Measurements from ENCODE around the gene LRRK1.
"Not testable (repeated sequence)": the region's sequence is repeated elsewhere in the genome, so short reads cannot be mapped to it uniquely, and the experiment has no call there.

The LRRK1 gene

DNA sequence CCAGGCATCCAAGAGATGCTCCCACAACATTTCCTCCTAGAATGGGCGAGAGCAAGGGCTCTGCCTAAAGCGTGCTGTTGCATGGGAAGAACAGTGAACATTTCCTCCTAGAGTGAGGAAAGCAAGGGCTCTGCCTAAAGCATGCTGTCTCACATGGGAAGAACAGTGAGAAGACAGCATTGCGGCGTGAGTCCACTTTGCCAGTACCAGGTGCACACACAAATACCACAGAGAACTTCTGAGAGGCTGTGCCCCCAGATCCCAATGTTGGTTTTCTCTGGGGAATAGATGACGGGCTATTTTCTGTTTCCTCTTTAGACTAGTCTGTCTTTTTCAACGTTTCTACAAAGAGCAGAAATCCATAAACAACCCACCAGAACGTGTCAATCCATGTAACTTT lies 142.9 kb downstream of the LRRK1 start:
- DNase-seq, result no peak

DNA sequence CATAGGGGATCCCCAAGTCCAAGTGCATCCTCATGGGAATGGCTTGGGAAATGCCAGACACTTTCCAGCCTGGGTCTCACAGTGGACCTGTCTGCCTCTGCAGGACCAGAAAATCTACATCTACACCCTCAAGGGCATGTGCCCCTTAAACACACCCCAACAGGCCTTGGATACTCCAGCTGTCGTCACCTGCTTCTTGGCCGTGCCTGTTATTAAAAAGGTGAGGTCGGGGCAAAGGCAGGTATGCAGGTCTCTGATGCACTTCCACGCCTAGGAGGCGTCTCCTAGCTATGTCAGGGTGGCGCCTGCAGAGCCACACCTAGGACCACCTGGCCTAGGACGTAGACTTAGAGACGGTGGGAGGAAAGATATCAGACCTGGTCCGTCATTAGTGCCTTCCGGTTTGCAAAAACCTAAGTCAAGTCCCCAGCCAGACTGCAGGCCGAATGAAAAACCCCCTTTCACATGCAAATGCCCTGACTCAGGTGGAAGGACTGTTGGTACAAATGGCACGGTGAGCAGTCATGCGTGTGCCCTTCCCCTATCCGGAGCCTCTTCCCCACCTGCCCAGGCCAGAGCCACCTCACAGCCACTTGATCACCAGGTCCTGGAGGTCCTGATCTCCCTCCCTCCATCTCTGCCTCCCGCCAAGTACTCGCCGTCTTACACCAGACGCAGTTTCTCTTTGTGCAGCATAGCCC lies 143.5 kb downstream of the LRRK1 start:
- DNase-seq, result no peak

DNA sequence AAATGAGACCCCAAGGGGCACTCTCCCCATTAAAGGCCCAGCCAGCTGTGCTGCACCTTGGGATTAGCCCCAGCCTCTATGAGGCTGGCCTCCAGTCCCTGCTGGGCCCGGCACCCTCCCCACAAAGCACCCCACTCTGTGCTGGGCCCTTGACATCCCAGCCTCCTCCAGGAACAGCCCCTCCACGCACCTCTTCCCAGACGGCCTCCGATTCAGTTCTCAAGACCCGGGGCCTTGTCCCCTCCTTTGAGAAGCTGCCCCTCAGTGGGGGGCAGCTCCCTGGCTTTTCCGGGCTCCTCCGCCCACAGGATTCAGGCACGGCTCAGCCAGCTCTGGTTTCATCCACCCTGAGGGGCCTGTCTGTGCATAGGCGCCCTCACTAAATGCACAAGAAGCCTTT lies 144.1 kb downstream of the LRRK1 start:
- no peak for DNase-seq

DNA sequence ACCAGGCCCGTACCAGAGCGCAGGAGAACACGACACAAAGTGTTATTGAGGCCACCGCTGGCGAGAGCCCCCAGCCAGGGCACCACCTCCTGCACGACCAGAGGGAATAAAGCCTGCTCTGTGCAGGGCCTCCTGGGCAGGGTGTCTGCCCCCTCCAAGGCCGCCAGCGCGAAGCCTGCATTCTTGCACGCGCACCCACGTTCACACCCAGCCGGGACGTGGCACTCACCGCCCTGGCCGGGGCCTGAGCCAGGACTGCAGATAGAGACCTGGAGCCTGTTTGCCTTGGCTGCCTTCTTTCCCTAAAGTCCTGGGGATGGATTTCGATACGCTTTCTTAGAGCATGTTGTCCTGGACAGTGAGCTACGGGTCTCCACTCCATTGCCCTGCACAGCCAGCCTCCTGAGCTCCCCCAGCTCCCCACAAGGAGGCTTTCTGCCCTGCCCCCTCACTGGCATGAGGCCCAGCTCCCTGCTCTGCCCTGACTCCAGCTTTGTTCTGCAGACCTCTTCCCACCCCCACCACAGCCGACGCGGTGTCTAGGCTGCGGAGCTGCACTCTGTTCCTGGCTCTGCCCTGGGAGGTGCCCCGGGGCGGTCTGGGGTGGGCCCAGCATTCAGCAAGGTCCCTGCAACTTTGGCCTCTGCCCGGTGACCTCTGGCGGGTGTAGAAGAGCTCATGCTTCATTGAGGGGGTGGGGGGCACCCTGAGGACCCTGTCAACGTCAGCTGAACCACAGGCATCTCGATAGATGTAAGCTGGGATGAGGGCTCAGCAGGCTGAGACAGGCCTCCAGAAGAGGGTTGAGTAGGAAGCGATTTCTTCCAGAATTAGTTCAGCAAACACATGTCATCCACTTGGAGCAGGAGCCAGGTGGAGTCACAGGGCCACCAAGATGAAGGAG lies 145.0 kb downstream of the LRRK1 start:
- DNase-seq, result no peak

DNA sequence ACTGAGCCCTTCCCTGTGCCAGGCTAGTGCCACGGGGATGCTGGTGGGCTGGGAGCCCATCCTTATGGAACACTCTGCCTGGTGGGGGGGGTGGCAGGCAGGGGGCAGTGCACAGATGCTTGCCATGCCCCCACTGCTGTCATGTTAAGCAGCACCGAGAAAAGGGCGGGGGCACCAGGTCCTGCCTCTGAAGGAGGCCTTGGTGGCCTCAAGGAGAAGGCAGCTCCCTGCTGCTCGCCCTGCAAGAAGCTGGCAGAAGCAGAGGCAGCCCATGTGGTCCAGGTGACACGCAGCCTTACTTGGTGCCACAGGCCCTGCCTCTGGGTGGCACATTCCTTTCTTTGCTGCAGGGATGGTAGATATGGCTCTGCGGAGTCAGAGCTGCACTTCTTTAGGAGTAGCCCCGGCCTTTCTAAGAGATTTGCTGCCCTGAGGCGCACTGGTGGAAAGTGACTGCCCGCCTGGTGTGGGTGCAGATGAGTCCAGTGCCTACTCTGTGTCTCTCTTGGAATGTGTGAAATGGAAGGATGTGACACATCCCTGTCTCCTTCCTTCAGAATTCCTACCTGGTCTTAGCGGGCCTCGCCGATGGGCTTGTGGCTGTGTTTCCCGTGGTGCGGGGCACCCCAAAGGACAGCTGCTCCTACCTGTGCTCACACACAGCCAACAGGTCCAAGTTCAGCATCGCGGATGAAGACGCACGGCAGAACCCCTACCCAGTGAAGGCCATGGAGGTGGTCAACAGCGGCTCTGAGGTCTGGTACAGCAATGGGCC lies 145.8 kb downstream of the LRRK1 start:
- DNase-seq, result no peak

DNA sequence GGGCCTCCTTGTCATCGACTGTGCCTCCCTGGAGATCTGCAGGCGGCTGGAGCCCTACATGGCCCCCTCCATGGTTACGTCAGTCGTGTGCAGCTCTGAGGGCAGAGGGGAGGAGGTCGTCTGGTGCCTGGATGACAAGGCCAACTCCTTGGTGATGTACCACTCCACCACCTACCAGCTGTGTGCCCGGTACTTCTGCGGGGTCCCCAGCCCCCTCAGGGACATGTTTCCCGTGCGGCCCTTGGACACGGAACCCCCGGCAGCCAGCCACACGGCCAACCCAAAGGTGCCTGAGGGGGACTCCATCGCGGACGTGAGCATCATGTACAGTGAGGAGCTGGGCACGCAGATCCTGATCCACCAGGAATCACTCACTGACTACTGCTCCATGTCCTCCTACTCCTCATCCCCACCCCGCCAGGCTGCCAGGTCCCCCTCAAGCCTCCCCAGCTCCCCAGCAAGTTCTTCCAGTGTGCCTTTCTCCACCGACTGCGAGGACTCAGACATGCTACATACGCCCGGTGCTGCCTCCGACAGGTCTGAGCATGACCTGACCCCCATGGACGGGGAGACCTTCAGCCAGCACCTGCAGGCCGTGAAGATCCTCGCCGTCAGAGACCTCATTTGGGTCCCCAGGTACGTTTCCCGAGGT lies 146.5 kb downstream of the LRRK1 start:
- no peak for DNase-seq

DNA sequence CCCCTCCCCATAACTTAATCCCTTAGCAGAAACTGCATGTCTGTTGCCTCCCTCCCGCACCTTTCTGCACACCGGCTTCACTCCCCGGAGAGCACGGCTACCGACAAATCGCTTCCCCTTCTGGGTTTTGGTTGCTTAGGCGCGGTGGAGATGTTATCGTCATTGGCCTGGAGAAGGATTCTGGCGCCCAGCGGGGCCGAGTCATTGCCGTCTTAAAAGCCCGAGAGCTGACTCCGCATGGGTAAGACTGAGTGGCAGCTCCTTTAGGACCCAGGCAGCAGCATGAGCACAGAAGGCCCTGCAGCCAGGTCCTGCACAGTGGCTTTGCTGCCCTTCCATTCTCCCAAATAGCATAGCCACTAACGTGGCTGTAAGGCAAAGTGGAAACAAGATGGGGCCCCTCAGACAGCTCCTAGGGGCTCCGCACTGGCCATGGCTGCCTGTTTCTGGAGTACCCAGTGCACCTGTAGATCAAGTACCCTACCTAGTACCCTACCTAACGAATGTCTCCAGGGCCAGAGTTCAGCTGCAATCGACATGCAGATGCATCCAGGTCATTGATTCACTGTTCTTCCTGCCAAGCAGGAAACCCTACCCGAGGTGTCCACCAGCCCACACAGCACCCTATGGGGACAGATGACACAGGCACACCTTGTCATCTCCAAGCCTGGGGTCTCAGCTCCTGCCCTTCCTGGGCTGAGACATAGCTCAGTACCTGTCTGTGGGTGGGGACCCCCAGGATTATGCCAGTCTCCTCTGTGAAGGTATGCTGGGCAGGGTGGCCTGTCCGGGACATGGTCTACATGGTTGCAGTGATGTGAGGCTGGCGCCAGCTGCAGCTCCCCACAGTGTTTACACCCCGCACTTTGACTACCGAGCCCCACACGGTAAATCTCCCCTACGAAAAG lies 147.6 kb downstream of the LRRK1 start:
- DNase-seq, result no peak

DNA sequence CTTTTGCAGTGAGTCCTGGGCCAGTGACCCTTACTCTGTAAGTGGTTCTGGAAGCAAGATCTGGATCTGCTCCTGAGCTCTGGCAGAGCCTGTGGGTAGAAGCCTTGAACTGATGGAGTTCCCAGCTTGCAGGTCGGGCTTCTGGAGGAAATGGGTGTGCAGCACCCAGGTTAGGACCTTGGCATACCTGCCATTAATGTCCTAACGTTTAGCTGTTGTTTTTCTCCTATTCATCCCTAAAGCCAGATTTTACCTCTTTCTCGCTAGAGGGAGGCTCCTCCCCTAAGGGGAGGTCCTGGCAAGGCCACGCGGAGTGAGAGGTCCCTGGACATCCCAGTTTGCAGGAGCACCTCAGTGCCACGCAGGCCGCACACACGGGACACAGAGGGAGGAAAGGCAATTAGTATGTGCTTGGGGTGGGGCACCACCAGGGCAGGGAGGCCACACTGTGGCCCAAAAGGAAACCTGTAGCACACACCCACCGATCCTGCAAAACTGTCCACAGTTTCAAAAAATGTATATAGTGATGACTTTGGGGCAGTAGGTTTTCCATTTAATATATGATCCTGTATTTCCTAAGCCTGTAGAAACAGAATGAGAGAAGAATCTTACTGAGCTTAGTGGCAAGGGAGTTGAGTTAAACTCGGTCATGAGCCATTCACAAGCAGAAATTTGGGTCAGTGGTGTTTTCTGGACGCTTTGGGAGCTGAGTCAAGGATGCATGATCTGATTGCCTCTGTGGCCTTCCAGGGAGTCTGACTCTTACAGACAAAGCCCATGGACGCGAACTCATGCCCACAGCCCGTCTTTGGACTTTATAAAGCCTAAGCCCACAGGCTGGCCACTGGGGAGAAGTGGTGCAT lies 148.7 kb downstream of the LRRK1 start:
- no peak for DNase-seq

DNA sequence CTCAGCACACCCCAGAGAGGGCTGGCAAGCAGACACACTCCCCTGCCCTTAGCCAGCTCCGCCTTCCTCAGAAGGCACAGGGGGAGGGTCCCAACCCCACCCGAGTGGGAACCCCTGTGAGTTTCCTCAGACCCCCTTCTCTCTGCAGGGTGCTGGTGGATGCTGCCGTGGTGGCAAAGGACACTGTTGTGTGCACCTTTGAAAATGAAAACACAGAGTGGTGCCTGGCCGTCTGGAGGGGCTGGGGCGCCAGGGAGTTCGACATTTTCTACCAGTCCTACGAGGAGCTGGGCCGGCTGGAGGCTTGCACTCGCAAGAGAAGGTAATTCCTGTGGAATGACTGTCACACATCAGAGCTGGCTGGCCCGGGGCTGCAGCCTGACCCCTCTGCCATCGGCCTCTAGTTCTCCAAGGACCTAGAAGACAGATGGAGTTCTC lies 149.4 kb downstream of the LRRK1 start:
- no peak for DNase-seq

DNA sequence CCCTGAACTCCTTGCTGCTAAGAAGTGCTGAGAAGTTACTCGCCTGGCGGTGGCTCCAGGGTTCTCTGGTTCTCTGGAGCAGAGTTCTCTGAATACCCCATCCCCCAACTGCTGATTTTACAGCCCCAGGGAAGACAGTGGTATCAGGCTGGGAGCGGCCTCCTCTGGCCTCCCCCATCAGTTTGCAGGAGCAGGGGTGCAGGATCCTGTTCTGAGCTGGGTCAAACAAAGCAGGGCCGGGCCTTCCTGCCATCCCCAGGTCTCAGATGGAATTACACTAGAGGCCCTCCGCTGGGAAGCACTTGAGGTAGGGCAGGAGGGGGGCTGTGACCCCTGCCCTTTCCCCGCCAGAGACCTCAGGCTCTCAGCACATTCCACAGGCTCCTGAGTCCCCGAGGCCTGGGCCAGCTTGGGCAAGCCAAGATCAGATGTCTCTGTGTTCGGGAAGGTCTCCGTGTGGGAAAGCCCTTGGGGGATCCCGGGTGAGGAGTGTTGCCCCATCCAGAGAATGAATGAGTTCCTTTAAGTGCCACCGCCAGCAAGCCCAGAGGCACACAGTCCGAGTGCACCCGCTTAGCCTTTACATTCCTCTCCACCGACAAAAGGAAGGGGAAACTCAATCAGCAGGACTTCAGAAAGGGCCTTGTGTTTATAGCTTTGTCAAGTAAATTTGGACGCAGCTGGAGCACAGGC lies 149.9 kb downstream of the LRRK1 start:
- no peak for DNase-seq

DNA sequence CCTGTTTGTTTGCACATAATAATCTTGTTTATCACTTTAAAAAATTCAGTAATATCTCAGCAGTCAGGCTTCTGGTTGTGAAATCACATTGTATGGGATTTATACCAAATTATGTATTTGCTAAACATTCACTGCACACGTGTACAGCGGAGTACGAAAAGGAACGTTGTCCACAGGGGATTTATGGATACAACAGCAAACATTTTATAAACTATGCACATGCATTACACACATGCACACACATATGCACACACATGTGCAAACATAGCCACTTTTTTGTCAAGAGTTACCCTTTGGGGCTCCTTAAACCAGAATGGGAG lies 150.5 kb downstream of the LRRK1 start:
- no peak for DNase-seq

DNA sequence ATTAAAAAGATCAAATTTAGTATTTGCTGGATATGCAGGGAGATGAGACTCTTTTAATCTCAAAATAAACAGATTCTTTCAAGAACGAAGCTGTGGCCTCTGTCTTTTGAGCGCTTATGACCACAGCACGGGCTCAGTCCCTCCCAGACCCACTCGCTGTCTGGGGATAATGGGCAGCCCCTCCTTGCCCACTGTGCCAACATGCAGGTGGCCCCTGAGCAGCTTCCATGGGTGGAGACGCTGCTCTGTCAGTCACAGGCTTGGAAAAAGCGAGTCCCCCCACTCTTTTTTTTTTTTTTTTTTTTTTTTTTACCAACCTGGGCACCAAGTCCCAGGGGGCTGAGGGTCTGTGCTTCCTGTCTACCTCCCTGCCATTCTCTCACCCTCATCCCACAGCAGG lies 150.9 kb downstream of the LRRK1 start:
- no peak for DNase-seq

DNA sequence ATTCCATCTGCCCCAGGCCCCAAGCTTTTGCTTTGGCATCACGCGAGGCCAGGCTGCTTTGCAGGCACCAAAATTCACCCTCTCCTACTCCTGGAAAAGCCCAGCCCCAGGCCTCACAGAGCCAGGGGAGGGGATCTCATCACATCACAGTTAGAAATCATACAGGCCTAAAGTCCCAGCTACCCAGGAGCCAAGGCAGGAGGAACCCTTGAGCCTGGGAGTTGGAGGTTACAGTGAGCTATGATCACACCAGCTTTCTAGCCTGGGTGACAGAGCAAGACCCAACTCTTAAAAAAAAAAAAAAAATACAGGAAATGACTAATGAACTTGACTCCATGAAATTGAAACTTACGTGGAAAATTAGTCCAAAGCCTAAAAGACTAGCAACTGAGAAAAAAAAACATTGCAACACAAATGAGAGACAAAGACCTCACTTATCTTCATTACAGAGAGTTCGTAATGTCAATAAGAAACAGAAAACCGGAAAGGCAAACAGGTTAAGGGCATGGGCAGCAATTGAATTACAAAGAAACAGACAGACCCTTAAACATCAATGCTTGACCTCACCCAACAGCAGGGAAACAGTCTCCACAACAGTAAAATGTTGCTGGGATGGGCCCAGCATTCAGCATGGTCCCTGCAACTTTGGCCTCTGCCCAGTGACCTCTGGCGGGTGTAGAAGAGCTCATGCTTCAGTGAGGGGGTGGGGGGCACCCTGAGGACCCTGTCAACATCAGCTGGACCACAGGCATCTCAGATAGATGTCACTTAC lies 151.5 kb downstream of the LRRK1 start:
- DNase-seq, result no peak

DNA sequence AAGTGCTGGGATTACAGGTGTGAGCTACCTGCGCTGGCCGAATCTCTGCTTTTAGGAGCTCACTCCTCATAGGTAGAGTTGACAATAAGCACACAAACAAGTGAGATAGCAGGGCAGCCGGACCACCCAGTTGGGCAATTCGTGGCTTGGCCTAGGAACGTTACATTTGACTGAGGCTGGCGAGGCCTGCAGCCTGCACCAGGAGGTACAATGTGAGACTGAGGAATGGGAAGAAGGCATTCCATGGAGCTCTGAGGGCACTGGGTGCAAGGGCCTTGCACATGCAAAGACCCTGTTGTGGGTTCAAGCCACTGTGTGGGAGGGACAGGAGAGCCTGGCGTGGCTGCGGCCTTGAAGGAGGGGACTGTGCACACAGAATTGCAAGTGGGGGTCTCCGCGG lies 152.5 kb downstream of the LRRK1 start:
- DNase-seq, result no peak

DNA sequence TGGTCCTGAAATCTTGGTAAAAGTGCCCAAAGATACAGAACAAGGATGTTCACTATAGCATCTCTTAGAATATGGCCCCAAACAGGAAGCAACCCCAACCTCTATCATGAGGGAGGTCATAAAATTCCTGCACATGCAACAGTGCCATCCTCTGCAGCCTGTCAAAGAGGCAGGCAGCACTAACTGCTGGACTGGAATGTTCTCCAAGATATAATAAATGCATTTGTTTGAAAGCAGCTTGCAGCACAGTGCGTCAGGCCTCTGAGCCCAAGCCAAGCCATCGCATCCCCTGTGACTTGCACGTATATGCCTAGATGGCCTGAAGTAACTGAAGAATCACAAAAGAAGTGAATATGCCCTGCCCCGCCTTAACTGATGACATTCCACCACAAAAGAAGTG lies 153.1 kb downstream of the LRRK1 start:
- DNase-seq, result not testable (repeated sequence)

DNA sequence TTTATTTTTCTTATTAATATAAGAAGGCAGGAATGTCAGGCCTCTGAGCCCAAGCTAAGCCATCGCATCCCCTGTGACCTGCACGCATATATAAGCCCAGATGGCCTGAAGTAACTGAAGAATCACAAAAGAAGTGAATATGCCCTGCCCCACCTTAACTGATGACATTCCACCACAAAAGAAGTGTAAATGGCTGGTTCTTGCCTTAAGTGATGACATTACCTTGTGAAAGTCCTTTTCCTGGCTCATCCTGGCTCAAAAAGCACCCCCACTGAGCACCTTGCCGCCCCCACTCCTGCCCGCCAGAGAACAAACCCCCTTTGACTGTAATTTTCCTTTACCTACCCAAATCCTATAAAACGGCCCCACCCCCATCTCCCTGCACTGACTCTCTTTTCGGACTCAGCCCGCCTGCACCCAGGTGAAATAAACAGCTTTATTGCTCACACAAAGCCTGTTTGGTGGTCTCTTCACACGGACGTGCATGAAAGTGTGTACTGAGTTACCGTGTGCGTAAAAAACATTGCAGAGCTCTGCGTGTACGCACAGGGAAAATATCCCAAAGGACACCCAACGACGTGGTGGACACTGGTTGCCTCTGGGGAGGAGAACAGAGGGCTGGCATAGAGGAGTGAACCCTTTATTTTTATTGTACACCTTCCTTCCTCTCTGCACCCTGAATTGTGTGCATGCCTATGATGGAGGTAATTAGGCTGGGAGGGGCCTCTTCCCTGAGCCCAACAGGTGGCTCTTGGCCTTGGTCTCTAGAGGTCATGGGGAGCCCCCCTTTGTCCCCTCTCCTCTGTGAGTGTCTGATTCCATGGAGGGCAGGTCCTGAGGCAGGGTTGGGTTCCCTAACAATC lies 158.9 kb downstream of the LRRK1 start:
- DNase-seq, result not testable (repeated sequence)

DNA sequence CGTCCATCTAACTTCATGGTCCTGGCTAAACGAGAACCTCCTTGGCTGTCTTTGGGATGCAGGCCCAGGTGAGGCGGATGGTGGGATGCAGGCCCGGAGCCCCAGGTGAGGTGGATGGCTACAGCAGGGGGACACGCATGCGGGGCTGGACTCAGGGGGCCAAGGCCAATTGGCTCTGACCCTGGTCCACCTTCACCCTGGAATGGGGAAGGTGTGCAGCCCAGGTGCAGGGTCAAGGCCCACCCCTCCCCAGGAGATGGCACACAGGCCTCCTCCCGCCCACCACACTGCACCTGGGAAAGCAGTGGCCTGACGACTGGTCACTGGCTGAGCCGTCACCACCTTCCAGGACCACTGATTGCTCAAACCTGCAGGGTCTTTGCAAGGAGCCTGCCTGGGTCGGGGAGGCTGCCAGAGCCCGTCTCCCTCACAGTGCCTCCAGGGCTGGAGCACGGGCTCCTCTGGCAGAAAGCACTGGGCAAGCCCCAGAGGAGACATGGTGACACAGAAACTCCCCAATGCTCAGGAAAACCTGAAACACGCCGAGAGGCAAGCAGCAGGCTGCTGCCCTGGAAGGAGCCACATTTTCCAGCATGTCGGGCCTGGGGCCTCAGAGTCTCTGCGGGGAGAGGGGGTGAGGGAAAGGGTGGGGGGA lies 159.6 kb downstream of the LRRK1 start:
- no peak for DNase-seq

DNA sequence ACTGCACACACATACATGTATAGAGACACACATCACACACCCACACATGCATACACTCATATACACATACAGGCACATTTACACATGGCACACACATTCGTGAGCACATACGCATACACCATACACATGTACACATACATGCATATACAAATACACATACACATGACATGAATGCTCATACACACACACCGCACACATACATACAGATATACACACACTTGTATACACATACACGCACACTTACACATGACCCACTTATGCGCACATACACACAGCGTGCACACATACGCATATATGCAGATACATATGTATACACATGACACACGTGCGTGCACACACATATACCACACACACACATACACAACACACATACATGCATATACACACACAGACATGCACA lies 162.7 kb downstream of the LRRK1 start:
- DNase-seq, result no peak
